ENCODE measurements around the gene NES.

The NES gene

DNA sequence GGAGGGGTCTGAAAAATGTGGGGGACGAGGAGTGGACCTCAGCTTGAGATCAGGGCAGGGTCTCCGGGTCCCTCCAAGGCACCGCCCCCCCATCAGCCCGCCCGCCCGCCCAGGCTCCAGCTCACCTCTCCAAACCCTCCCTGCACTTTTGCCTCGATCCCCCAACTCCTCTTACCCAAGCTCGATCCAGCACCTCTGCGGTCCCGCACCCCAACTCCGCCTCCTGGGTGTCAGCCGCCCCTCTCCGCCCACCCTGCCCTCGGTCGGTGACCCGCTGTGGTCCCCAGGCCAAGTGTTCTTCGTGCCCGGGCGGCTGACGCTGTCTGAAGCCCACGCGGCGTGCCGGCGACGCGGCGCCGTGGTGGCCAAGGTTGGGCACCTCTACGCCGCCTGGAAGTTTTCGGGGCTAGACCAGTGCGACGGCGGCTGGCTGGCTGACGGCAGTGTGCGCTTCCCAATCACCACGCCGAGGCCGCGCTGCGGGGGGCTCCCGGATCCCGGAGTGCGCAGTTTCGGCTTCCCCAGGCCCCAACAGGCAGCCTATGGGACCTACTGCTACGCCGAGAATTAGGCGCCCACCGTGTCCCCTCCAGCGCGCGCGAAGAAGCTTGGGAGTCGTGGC lies 52.3 kb downstream of the NES start:
- peak in 1 of 51 donors; percentile 5 for DNase-seq

DNA sequence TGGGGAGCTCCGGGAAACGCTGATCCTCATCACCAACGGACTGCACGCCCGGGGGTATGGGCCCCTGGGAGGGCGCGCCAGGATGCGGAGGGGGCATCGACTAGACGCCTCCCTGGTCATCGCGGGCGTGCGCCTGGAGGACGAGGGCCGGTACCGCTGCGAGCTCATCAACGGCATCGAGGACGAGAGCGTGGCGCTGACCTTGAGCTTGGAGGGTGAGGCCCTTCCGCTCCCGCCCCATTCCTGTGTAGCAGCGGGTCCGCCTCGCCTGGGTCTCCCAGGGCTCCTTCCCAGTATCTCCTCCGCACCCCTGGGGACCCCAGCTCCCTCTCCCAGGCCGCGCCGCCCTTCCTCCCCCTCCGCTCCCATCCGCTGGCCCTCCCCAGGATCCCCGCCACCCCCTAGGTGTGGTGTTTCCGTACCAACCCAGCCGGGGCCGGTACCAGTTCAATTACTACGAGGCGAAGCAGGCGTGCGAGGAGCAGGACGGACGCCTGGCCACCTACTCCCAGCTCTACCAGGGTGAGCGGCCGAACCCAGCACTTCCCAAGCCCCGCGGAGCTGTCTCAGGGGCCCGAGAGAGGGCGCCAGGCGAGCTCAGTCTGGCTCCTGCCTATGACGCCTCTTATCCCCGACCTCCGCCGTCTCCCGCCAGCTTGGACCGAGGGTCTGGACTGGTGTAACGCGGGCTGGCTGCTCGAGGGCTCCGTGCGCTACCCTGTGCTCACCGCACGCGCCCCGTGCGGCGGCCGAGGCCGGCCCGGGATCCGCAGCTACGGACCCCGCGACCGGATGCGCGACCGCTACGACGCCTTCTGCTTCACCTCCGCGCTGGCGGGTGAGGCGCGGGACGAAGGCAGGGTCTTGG lies 53.0 kb downstream of the NES start:
- DNase-seq, result peak in 25 of 51 donors; percentile 16 to 63 (median 38)

DNA sequence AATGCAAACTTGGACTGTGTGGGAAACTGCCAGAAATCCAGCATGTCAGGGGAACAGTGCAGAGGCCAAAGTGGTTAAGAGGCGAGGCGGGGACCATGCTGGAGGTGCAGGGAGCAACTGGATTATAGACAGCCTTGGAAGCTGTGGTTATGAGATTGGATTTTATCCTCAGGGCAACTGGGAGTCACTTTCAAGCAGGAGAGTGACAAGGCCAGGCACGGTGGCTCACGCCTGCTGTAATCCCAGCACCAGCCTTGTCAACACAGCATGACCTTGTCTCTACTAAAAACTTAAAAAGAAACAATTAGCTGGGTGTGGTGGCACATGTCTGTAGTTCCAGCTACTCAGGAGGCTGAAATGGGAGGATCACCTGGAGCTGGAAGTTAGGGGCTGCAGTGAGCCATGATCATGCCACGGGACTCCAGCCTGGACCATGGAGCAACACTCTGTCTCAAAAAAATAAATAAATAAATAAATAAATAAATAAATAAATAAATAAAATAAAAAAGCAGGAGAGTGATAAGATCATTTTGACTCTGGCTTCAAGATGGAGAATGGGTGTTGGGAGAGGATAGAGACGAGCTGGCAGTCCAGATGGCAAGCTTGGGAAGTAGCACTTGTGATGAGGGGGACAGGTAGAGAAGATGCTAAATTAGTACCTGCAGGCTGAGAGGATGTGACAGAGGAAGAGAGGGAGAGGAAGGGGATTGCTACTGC lies 54.5 kb downstream of the NES start:
- peak in 1 of 51 donors; percentile 10 for DNase-seq

DNA sequence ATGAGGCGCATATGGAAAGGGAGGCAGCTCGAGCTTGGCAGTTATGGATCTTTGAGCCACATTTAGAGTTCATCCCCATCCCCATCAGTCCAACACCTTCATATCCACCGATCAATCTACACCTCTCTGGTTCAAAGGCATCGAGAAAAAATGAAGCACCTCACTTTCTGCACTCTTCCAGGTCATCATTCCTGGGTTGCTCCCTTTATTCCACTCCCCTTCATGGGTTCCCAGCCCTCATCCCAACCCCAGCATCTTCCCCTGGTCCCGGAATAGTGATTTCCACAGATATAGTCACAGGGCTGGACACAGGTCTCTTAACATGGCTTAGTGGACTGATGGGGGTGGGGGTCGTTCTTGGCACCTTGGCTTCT lies 57.6 kb downstream of the NES start:
- DNase-seq, result peak in 1 of 51 donors; percentile 64

DNA sequence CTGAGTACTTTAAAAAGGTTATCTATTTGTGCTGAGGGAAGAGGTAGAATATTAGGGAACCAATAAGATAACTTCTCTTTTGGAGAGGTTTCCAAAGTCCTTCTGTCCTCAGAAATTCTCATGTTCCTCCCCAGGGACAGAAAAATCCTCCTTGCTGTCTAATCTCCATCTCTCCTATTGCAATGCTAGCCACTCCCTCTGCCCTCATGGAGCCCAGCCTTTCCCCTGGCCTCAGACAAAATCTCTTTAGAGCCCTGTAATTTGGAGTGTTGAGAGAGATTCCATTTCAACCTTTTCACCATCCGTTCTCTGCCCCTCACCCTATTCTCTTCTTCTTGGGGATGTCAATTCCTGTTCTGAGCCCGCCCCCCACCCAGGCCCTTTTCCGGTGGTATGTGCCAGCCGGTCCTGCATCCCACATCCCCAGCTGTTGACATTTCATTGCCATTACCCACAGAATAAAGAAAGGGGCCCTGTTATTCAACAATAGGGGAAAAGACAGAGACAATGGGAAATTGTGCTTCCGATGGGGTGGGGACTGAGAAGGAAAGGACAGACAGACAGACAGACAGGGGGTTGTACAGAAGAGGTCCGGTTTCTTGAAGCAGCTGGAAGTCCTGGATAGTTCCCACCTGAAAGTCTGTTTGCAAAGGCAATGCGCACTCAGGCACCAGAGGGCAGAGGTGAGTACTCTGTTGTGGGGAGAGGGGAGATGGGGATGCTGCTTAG lies 58.2 kb downstream of the NES start, which contains the start of gene HAPLN2:
HAPLN2 (plus strand) TSS at position 563 of the 729 bp plus-strand sequence. CDS start 4,076 bp downstream, outside the sequence.
- peak in 27 of 51 donors; percentile 20 to 85 (median 54) for DNase-seq
